ENCODE data around the gene UTS2R. TPM values are rescaled to one million over a fixed set of nuclear protein-coding genes. Genes with fewer than 3 reads are reported as not detected.

UTS2R gene
- total and polyA plus RNA-seq, 2 of the 4 experiments (the other 2 are of a cell fraction), result not detected

GRCh38 chr17:82416264-82416663, 44.7 kb downstream of the UTS2R start:
- POLR2A ChIA-PET (ENCODE audit: unreplicated experiment), result no interaction called here
- CTCF ChIA-PET, result no interaction called here
- H2BK120ac ChIP-seq (ENCODE audit: low read depth, low read length), result no peak overlapping the region
- no peak overlapping the region for H4K5ac ChIP-seq (ENCODE audit: low read depth, low read length)
- H4K8ac ChIP-seq (ENCODE audit: low read depth in 2 of 2, low read length in 2 of 2), result no peak overlapping the region
- H3K56ac ChIP-seq (ENCODE audit: extremely low read depth, insufficient read depth, low read length), result no peak overlapping the region
- no peak overlapping the region for H3K4me3 ChIP-seq (ENCODE audit: insufficient read depth, low read depth, low read length)
- H2BK5ac ChIP-seq (ENCODE audit: low read depth, low read length, poor library complexity, severe bottlenecking), result no peak overlapping the region
- ATAC-seq (ENCODE audit: low read depth), result no peak
- H3K79me1 ChIP-seq (ENCODE audit: low read depth in 1 of 2, low read length in 2 of 2), result peaks cover 0 to 21% of the 10 kb centered on the region in 2 experiments; a peak in 2 of 4 replicates
- in situ Hi-C loops (cut with MboI; ENCODE audit: low sequenced_read_pairs) (no loop called here), intact Hi-C loops (cut with micrococcal nuclease) (no loop called here), dilution Hi-C loops (cut with HindIII; ENCODE audit: low sequenced_read_pairs, unreplicated experiment) (no loop called here)
- no peak overlapping the region for H3K23ac ChIP-seq (ENCODE audit: low read depth, low read length)
- 0 out of 2 replicates have a peak, but pooled peaks cover 4% of the 10 kb centered on the region for H3K9me1 ChIP-seq (ENCODE audit: insufficient read depth, low read length)
- H2AK9ac ChIP-seq (replicated peaks; ENCODE audit: low read depth, low read length, poor library complexity), result no peak overlapping the region
- H3K4me2 ChIP-seq (ENCODE audit: low read depth, low read length), result no peak overlapping the region
- H3K9ac ChIP-seq (ENCODE audit: low read depth, low read length), result no peak overlapping the region
- BruUV-seq (replicated peaks), result no TSS peak
- no peak overlapping the region for H2BK20ac ChIP-seq (ENCODE audit: low read depth, low read length)
- no peak overlapping the region for H3K27ac ChIP-seq (ENCODE audit: insufficient read depth, low read length)
- TF ChIP-seq FOS (IDR thresholded peaks at IDR 0.05; ENCODE audit: low read depth, low read length) (no peak), BHLHE40 (IDR thresholded peaks at IDR 0.05; ENCODE audit: low read depth, low read length) (no peak), CTCF (conservative IDR thresholded peaks at IDR 0.05; ENCODE audit: low read depth, low read length) (no peak)
- no peak overlapping the region for H3K4ac ChIP-seq (ENCODE audit: low read depth, low read length)
- no peak overlapping the region for H2BK15ac ChIP-seq (ENCODE audit: low read depth, low read length)
- H3K27me3 ChIP-seq (ENCODE audit: control insufficient read depth, insufficient read depth, low read length), result no peaks in the 10 kb centered on the region
- no peak overlapping the region for H4K91ac ChIP-seq (ENCODE audit: insufficient read depth, low read depth, low read length)
- H4K20me1 ChIP-seq (ENCODE audit: insufficient read depth, low read length), result peaks cover 25% of the 10 kb centered on the region
- no peak overlapping the region for H3K14ac ChIP-seq (replicated peaks; ENCODE audit: low read depth, low read length)
- DNase-seq, result no peak
- no peaks in the 10 kb centered on the region for H3K4me1 ChIP-seq (ENCODE audit: control insufficient read depth, insufficient read depth, low read length)
- no peak overlapping the region for H2AFZ ChIP-seq (replicated peaks; ENCODE audit: low read length, poor library complexity)
- H3K18ac ChIP-seq (ENCODE audit: low read depth, low read length), result no peak overlapping the region
- no peaks in the 10 kb centered on the region for H3K9me3 ChIP-seq (ENCODE audit: control insufficient read depth, insufficient read depth, low read length)
- no peak overlapping the region for H2AK5ac ChIP-seq (ENCODE audit: low read depth, low read length)
- WGBS, 2 experiments (ENCODE audit: extremely low coverage in 2 of 2, insufficient read length in 1 of 2), result no CpG with 5 or more reads among the region's 4 CpGs
- peaks cover 2% of the 10 kb centered on the region; the same call in 1 of the 2 replicates for H3K36me3 ChIP-seq (ENCODE audit: control insufficient read depth, insufficient read depth, low read length)

All from IMR-90 (cell line).